ENCODE data around the gene CFAP20DC.

- TF ChIP-seq POLR2AphosphoS5 (IDR thresholded peaks at IDR 0.05) (no peak), CTCF (IDR thresholded peaks at IDR 0.05) (no peak), EP300 (IDR thresholded peaks at IDR 0.05) (no peak)
These were observed 149.4 kb downstream of the CFAP20DC start for GRCh38 chr3:58900386-58900785.

All from gastroesophageal sphincter (tissue), 3 donors.